Stimulated activated CD8-positive, alpha-beta memory T cell treated with anti-CD3 and anti-CD28 coated beads, Interleukin-15, amount 100 ng/mL, for 4 hours (primary cell): ENCODE measurements around the gene TMSB4X.
"Not testable (repeated sequence)": the region's sequence is repeated elsewhere in the genome, so short reads cannot be mapped to it uniquely, and the experiment has no call there.

Source experiments
- DNase-seq, 2 donors: peaks; one replicate each; pipeline ENCODE4 v3.0.0-alpha.2; 2020; ENCODE audit warnings: low read depth in 2 of 2

TMSB4X gene

DNA sequence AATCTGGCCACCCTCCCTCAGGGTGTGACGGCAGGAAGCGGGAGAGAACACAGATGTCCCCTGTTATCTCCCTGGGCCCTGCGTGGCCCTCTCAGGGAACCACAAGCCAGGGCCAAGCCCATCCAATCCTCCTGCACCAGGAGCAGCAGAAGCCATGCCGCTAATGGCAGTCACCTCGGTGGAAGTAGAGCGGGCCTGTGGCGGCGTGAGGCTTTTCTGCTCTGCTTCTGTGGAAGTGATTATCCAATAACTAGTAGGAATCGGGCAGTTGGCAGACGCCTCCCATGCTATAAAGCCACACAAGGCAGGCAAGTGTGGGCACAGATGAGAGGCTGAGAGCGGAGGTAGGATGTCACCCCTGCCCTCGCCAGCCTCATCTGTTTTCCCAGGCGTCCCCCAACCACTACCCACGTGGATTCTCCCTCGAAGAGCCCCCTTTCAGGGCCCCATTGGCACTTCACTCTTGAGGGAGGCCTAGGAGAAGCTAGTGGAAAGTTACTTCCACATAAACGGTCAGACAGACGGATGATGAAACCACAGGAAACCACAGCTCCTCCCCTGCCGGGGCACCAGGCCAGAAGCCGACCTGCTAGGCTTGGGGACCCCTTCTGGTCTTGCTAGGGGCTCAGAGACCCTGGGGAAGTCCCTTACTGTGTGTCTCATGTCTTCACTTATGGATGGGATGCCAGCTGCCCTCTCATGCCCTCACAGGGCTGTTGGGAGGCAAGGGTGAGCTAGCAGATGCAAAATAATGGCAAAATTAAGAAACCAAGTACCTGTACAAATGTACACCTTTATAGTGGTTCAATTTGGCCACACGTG is 18.8 kb upstream of the TMSB4X start:
- DNase-seq: peak in 1 of 2 donors; percentile 60

DNA sequence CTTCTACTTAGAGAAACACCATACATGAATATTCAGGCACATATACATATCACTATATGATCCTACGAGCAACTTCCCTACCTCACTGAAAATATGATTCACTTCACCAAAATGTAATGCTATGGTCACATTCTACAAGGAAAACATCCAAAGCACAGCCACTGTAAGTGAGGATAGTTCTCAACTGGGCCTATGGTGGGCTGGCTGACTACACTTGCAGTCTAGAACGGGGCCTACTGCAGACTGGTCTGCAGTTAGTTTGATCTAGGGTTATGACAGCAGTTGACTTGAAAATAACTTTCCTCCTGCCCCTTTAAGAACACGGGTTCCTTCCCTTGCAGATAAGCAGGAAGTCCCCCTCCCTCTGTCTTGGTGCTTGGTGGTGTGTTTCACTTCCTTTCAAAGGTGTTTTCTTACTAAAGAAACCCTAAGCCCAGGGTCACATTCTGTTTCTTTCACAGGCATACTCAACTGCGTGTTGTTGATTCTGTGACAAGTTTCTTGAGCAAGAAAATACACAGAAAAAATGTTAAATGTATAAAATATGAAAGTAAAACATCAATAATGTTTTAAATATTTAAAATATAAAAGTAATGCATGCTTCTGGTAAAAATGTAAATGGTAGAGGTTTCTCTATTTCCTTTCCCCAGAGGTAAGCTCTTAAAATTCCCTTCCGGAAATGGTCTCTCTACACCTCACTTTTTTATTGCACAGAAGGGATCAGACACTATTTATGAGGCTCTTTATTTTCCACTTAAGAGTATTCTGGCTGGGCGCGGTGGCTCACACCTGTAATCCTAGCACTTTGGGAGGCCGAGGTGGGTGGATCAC is 18.0 kb upstream of the TMSB4X start:
- DNase-seq: no peak

DNA sequence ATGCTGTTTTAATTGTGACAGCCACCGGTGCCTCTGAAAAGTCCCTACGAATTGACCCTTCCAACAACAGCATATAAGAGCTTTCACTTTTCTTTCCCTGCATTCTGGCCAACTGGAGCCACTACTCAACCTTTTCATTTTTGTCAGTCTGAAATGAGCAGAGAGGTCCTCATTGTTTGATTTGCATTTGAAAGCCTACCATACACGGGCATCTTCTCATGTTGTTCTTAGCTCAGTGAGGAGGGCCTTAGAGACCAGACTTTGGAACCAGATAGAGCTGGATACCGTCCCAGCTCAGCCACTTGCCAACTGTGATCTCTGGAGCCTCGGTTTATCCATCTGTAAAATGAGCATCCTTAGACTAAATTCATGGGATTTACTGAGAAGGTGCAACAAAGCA is 16.9 kb upstream of the TMSB4X start:
- DNase-seq: no peak

DNA sequence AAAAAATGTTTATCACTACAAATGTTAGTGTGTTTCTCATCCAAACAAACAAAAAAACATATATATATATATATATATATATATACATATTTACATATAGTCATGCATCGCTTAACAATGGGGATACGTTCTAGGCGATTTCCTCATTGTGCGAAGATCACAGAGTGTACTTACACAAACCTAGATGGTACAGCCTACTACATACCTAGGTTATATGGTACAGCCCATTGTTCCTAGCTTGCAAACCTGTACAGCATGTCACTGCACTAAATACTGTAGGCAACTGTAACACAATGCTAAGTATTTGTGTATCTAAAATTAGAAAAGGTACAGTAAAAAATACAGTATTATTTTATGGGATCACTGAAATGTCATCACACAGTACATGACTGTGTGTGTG is 16.4 kb upstream of the TMSB4X start:
- DNase-seq: no peak

DNA sequence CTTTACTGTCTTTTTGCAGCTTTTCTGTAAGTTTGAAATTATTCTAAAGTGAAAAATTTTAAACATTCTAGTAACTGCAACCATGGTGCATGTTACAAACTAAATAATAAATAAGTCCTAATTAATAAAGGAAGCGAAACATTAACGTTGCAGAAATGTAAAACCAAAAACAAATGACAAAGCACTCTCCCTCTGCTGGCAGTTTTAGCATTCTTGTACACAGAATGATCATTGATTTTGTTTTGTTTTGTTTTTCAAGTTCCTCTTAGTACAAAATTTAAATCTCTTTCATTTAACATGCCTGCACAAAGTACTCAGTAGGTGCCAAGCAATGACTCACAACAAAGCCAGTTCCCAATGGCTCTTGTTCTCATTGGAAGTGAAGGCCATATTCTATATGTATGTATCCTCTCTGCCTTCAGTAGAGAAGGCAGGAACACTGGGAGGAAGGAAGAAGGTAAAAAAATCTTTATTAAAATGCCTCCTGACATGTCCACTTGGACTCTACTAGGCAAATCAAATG is 13.7 kb upstream of the TMSB4X start:
- DNase-seq: no peak

DNA sequence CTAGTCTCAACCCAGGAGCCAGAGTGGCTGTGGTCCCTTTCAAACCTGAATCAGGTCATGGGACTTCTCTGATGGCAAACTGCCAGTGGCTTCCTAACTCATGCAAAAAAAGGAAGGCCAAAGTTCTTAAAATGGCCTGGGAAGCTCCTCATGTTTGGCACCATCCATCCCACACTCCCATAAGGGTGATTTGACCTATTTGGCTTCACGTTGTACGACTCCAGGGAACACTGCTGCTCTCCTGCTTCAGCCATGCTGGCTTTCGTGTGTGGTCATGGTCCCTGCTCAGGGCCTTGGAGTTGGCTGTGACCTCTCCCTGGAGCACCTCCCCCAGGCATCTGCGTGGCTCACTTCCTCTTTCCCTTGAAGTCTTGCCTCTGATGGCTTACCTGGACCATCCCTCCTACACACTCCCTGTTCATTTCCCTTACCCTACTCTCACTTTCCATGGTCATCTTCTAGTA is 12.8 kb upstream of the TMSB4X start:
- no peak for DNase-seq

DNA sequence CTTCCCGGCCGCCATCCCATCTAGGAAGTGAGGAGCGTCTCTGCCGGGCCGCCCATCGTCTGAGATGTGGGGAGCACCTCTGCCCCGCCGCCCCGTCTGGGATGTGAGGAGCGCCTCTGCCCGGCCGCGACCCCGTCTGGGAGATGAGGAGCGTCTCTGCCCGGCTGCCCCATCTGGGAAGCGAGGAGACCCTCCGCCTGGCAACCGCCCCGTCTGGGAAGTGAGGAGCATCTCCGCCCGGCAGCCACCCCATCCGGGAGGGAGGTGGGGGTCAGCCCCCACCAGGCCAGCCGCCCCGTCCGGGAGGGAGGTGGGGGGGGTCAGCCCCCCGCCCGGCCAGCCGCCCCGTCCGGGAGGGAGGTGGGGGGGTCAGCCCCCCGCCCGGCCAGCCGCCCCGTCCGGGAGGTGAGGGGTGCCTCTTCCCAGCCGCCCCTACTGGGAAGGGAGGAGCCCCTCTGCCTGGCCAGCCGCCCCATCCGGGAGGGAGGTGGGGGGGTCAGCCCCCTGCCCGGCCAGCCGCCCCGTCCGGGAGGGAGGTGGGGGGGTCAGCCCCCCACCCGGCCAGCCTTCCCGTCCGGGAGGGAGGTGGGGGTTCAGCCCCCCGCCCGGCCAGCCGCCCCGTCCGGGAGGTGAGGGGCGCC is 11.6 kb upstream of the TMSB4X start:
- DNase-seq: not testable (repeated sequence)

DNA sequence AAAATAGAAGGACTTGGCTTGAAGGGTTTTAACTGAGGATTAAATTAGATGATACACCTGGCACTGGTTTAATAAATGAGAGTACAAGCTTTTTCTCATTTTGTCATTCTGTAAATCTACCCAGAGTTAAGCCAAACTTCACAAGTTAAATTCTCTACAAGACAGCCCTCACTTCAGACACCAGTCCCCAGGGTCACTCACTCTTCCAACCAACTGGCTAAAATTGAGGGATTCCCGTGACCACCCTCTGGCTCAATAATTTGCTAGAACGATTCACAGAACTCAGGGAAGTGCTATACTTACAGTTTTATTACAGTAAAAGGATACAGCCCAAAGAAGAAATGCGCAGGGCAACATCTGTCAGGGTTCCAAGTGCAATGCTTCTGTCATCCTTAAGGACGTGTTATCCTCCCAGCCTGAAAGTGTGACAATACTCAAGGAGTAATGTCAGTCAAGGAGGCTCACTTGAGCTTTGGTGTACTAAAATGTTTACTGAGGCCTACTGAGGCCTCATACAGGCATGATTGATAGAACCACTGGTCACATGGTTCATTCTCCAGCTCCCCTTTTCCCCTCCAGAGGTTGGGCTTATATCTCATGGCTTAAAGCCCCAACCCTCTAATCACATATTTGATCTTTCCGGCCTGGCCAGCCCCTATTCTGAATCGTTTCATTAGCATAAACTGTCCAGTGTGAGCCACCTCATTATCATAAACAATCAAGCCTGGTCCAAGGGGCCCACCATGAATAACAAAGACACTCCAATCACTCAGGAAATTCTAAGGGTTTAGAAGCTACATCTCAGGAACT is 9.6 kb upstream of the TMSB4X start:
- no peak for DNase-seq

DNA sequence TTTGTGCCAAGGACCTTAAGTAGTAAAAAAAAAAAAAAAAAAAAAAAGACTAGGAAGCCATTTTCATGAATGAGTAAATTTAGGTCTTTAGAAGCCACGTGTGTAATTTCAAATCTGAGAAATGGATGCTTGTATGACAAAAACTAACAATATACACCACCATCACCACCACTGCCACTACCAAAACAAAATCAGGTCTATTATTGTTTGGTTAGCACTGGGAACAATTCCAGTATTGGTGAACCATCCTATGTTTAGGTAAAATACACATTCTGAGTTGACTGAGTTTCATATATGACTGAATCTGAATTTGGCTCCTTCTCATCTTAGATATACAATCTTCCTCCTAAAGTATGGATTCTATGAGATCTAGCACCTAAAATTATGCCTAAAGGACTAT is 8.8 kb upstream of the TMSB4X start:
- DNase-seq: no peak

DNA sequence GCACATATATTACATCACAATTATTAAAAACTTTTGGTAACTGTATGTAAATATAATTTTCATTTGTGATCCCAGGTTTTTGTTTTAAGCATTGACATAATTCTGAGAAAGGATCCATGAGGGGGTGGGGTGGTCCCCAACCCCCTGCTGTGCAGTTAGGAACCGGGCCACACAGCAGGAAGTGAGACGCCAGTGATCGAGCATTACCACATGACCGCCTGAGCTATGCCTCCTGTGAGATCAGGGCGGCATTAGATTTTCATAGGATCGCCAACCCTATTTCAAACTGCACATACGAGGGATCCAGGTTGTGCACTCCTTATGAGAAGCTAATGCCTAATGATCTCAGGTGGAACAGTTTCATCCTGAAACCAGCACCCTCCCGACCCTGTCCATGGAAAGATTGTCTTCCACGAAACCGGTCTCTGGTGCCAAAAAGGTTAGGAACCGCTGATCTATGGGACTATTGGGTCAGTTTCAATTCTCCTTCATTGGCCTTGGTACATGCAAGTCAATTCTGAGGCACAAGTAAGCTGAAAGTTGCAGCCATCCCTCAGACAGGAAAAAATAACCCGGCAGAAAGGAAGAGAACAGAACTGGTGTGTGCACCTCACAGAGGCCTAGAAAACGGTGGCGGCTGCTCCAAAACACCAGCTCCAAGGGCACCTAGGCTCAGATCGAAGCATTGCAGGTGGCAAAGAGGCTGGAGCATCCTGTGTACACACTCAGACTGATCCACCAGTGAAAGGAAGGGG is 7.0 kb upstream of the TMSB4X start:
- no peak for DNase-seq

DNA sequence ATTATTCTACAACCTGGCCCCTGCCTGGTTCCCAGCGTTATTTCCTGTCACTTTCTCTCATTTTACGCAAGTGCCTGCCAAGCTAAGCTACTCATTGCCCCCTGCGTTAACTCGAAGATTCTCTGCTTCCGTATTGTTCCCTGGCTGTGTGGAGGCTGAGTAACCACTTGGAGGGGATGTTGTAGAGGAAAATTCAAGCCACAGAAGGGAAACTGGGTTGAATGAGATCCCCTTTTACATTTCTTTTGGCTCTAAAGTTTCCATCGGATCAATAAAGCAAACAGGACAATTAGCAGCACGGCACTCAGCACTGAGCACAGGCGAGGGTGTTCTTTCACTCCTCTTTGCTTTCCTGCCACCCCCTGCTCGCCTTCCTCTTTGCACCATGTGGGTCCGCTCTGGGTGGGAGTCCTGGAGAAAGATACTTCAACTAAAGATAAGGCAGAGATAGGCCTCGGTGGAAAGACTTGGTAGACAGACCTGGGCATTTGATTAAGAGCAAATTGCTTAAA is 4.2 kb upstream of the TMSB4X start:
- DNase-seq: no peak

DNA sequence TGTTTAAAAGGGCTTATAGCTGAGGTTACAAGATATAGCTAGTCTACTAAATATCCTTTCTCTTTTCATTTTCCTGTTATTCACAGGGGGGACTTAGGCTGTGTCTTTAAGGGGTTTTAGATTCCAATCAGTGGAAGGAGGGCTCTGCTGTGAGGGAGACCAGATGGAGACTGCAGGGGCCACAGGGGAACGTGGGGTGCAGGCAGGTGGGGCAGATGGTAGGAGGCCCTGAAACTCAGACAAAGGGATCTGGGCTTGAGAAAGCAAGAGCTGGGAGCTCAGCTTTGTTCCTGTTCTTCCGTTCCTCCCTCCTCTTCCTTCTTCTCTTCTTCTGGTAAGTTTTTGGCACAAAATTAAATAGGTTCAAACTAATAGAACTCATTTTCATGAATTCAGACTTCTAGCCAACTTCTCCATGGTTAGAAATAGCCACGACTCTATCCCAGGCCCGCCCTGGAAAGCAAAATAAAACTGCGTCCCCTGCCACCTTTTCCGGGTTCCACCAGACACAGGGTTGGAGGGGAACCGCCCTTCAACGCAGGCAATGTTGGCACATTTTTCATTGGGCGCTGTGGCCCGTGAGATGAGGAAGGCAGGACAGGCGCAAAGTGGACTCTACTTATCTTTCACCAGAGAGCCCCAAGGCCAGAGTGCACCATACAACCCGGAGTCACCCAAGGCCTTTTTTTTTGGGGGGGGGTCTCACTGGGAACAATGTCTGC is 3.5 kb upstream of the TMSB4X start:
- no peak for DNase-seq

DNA sequence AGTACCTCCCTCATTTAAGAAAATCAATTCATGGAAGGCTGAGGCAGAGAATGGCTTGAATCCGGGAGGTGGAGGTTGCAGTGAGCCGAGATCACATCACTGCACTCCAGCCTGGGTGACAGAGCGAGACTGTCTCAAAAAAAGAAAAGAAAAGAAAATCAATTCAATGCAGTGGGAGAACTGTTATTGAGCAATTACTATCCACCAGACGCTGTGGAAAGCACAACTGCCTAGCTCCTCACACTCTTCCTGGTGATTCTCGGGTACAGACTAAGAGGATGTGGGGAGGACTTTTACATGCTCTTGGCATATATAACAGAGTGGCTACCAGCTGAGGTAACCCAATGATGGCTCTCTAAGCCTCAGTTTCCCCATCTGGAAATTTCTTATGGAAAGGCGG is 2.7 kb upstream of the TMSB4X start:
- DNase-seq: no peak

DNA sequence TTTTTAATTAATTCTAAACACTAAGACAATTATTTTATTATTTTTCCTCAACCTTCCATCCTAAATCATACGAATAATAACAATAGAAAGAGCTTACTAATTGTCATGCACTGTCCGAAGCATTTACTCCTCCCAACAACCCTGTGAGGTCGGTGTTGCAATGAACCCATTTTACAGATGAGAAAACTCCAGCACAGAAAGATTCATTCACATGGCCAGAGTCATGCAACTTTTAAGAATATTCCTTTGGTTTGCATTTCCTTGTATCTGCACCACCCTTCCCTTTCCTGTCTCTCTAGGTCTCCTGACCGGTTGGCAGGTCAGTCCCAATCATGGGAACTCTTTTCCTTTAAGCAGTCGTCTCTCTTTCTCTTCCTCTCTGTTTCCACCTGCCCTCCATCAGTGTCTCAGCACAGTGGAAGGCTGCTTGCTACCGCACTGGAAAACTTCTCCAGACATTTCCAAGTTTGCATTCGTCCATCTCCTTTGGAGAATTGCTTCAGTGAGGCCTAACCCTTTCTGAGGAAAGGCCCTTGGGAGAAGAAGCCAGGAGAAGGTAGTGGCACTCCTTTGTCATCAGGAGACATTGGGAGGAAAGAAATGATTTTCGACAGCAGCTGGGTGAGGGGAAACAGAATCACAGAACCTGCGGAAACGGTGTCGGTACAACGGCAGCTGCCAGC is 1.9 kb upstream of the TMSB4X start:
- DNase-seq: no peak

DNA sequence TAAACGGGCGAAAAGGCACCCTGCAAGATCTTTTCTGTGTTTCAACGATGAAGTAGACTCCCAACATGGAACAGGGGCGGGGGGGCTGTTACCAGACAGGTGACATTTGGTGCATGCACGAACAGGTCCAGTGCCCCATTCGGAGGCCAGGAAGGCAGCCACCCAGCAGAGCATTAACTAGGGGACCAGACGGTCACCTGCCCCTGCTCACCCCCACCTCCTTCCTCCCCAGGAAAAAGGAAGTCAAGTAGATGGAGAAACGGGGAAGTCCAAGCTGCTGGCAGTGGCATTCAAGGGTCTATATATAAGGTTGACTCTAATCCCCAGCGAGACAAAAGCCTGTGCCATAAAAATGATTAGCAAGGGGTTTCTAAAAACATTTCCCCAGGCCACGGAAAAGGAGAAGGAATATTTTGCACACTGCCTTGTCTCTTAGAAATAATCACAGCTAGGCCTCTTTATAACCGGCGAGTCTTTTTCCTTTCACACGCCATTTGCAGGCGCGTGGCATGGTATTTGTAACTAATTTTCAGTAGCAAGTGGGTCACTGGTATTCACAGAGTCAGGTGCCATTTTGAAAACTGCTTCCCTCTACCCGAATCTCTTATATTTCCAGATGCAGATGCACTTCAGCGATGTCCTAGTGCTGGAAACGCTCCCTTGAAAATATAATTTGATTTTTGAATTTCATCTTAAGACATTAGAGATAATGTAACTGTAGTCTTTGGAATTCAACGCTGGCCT is 1.2 kb upstream of the TMSB4X start:
- no peak for DNase-seq

DNA sequence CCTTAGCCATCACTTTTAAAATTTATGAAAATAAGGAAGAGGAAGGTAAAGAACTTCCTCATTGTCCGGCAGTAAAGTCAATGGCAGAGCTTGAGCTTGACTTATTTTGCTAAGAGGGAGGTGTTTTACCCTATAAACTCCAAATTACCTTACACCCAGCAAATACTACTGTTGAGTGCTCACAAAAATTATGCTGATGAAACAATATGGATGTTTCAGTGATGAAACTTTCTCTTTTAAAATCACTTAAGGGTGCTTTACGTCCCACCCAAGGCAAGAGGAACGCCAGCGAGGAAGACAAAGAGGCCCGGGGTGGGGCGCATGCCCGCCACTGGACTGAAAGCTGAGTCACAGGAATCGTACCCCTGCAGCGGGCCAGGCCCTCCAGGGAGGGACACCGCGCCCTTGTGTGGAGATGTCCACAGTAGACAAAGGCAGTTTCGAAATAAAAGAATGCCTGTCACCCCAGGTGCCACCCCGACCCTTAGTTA is 560 bp upstream of the TMSB4X start:
- no peak for DNase-seq

DNA sequence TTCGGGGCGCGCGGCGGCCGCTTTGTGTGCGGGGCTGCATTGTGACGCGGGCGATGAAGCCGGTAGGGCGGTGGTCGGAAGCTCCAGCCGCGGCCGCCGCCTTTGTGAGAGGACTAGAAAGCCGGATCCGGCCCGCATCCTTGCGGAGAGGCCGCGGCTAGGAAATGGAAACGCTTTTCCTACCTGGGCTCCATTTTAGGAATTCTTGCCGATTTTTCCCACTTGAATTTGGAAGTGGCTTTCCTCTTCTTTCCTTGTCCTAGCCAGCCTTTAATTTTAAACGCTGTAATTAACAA is 708 bp downstream of the TMSB4X start:
- no peak for DNase-seq

DNA sequence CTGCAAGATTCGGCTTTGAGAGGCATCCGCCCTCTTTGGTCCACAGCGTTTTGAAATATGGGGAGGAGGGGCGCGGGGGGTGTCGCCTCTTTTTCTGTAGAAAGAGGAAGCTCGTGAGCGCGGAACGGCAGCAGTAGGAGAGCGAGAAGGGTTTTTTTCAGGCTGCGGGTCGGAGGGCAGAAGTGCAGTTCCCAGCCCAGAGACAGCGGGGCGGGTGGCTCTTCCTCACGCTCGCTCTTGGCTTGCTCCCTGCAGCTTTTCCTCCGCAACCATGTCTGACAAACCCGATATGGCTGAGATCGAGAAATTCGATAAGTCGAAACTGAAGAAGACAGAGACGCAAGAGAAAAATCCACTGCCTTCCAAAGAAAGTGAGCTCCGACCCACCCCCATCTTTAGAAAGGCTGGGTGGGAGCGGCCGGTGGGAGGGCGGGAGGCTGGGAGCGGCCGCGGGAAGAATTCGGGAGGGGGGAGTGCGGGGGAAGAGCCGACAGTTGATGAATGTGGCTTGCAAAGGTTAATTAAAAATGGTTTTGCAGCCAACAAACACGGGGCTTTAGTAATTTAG is 1.2 kb downstream of the TMSB4X start:
- no peak for DNase-seq
